GM10248 (cell line): ENCODE measurements around the gene RNF223.

Source experiments
- CTCF ChIA-PET: fragments of 300-600 bp; sonication (Branson Sonifier 250); formaldehyde crosslinking; extraction: SDS; loops from one replicate; lab custom pipeline; 2021; ENCODE audit warnings: antibody characterized with exemption; lab: Yijun Ruan, JAX
- POLR2A ChIA-PET: fragments of 350-650 bp; sonication (Branson Sonifier 250); formaldehyde crosslinking; extraction: SDS; loops from one replicate; lab custom pipeline; 2020; ENCODE audit warnings: antibody characterized with exemption; lab: Yijun Ruan, JAX
- DNase-seq: peaks from one replicate; pipeline ENCODE4 v3.0.0; 2012; ENCODE audit errors: extremely low spot score
- CTCF ChIP-seq: IDR thresholded peaks from 2 replicates; pipeline ENCODE4 v1.5.1; 2012; ENCODE audit warnings: mild to moderate bottlenecking, low read depth; ENCODE audit errors: extremely low read depth, missing control alignments, control extremely low read depth

RNF223 gene

GRCh38 chr1:1024149-1024770, 49.8 kb downstream of the RNF223 start:
- ChIA-PET CTCF (interaction anchor here (0.8 to 2.9 kb wide), 7 partner anchors 8 to 40 kb away, joined by 3 to 9 read pairs (median 3); no protein-coding TSS in a partner anchor), POLR2A (interaction anchor here (1.0 kb wide), 1 partner anchor 10 kb away, joined by 3 read pairs; no protein-coding TSS in a partner anchor)
- DNase-seq = no peak
- TF ChIP-seq CTCF = no peak

GRCh38 chr1:1023700-1024099, 50.4 kb downstream of the RNF223 start:
- DNase-seq = no peak
- TF ChIP-seq CTCF = no peak
- ChIA-PET POLR2A (interaction anchor here (1.0 kb wide), 1 partner anchor 9 kb away, joined by 3 read pairs; no protein-coding TSS in a partner anchor), CTCF (interaction anchor here (0.8 to 3.3 kb wide), 7 partner anchors 9 to 40 kb away, joined by 3 to 26 read pairs (median 4); no protein-coding TSS in a partner anchor)

GRCh38 chr1:1022302-1023009, 51.6 kb downstream of the RNF223 start:
- POLR2A ChIA-PET = no interaction called here
- no peak for DNase-seq
- TF ChIP-seq CTCF = no peak
- CTCF ChIA-PET = interaction anchor here (1.1 to 3.3 kb wide), 3 partner anchors 10 to 20 kb away, joined by 4 to 26 read pairs (median 9); no protein-coding TSS in a partner anchor

- ChIA-PET CTCF (interaction anchor here (1.1 to 3.3 kb wide), 3 partner anchors 10 to 37 kb away, joined by 4 to 26 read pairs (median 4); no protein-coding TSS in a partner anchor), POLR2A (no interaction called here)
- no peak for DNase-seq
- no peak for TF ChIP-seq CTCF
These were observed 52.2 kb downstream of the RNF223 start for GRCh38 chr1:1021920-1022259.

- ChIA-PET CTCF (interaction anchor here (1.0 to 3.3 kb wide), 3 partner anchors 11 to 37 kb away, joined by 3 to 26 read pairs (median 4); no protein-coding TSS in a partner anchor), POLR2A (no interaction called here)
- no peak for TF ChIP-seq CTCF
- DNase-seq = no peak
These were observed 52.8 kb downstream of the RNF223 start for GRCh38 chr1:1021010-1021919.
